Limb (tissue), 2 donors: ENCODE data around the gene DTNB.

ENCODE experiments used
- DNase-seq, 2 donors: peaks; one replicate each; pipeline ENCODE4 v3.0.0-alpha.2; 2016; ENCODE audit errors: extremely low spot score in 2 of 2

Gene DTNB

GRCh38 chr2:25470806-25471205, 202.6 kb downstream of the DTNB start:
- DNase-seq: no peak

GRCh38 chr2:25467743-25468142, 205.6 kb downstream of the DTNB start:
- DNase-seq: no peak

GRCh38 chr2:25462021-25462420, 211.4 kb downstream of the DTNB start:
- no peak for DNase-seq

GRCh38 chr2:25460261-25460905, 213.0 kb downstream of the DTNB start:
- no peak for DNase-seq

- DNase-seq: no peak
Observed at GRCh38 chr2:25454824-25455611, 218.4 kb downstream of the DTNB start.

- no peak for DNase-seq
Observed at GRCh38 chr2:25453199-25453905, 220.0 kb downstream of the DTNB start.

- no peak for DNase-seq
Observed at GRCh38 chr2:25448808-25449207, 224.6 kb downstream of the DTNB start.

- DNase-seq: no peak
Observed at GRCh38 chr2:25447018-25447417, 226.4 kb downstream of the DTNB start.

GRCh38 chr2:25446122-25446521, 227.3 kb downstream of the DTNB start:
- no peak for DNase-seq

GRCh38 chr2:25445464-25445863, 227.9 kb downstream of the DTNB start:
- no peak for DNase-seq

GRCh38 chr2:25444608-25445270, 228.6 kb downstream of the DTNB start:
- no peak for DNase-seq

GRCh38 chr2:25443766-25444165, 229.6 kb downstream of the DTNB start:
- DNase-seq: no peak

GRCh38 chr2:25441353-25441752, 232.0 kb downstream of the DTNB start:
- DNase-seq: no peak

- DNase-seq: no peak
Observed at GRCh38 chr2:25438793-25439192, 234.6 kb downstream of the DTNB start.

- no peak for DNase-seq
Observed at GRCh38 chr2:25437881-25438662, 235.3 kb downstream of the DTNB start.

- DNase-seq: no peak
Observed at GRCh38 chr2:25435421-25435820, 238.0 kb downstream of the DTNB start.

- DNase-seq: no peak
Observed at GRCh38 chr2:25431604-25432003, 241.8 kb downstream of the DTNB start.

- DNase-seq: no peak
Observed at GRCh38 chr2:25430556-25430955, 242.8 kb downstream of the DTNB start.

GRCh38 chr2:25426326-25426725, 247.1 kb downstream of the DTNB start:
- DNase-seq: no peak

GRCh38 chr2:25424426-25425028, 248.8 kb downstream of the DTNB start:
- DNase-seq: no peak
